Measurements from ENCODE around the gene CR2. TPM values are rescaled to one million over a fixed set of nuclear protein-coding genes. Genes with fewer than 3 reads are reported as not detected.
"Not testable (repeated sequence)": the region's sequence is repeated elsewhere in the genome, so short reads cannot be mapped to it uniquely, and the experiment has no call there.

Gene CR2
- polyA plus RNA-seq, 1 donor (not counting 4 experiments of a cell fraction or from before 2014, with no cell fraction given), result not detected

DNA sequence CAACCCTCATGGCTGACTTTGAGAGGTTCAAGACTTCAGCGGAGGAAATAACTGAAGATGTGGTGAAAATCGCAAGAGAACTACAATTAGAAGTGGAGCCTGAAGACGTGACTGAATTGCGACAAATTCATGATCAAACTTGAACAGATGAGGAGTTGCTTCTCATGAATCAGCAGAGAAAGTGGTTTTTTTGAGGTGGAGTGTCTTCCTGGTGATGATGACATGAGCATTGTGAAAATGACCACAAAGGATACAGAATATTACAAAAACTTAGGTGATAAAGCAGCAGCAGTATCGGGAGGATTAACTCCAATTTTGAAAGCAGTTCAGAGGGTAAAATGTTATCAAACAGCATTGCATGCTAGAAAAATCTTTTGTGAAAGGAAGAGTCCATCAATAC, 82.1 kb downstream of the CR2 start:
- DNase-seq (ENCODE audit: low read depth, low spot score); dilution Hi-C loops (cut with MboI; ENCODE audit: extremely low pct_ligation_motif_present, low sequenced_read_pairs); H4K20me1 ChIP-seq (ENCODE audit: control insufficient read depth, extremely low read depth, insufficient read depth, low read length); FAIRE-seq; H2AFZ ChIP-seq (ENCODE audit: control insufficient read depth, low read length); H3K36me3 ChIP-seq (ENCODE audit: control insufficient read depth in 2 of 2, extremely low read depth in 1 of 2, insufficient read depth in 2 of 2, low read length in 2 of 2); H3K79me2 ChIP-seq (ENCODE audit: control insufficient read depth, insufficient read depth, low read length); H3K4me1 ChIP-seq (ENCODE audit: control insufficient read depth, extremely low read depth, insufficient read depth, low read length); H3K4me2 ChIP-seq (ENCODE audit: control insufficient read depth, extremely low read depth, insufficient read depth, low read depth, low read length); H3K9ac ChIP-seq (ENCODE audit: control insufficient read depth, extremely low read depth, insufficient read depth, low read length); H3K9me1 ChIP-seq (ENCODE audit: control insufficient read depth, extremely low read depth, insufficient read depth, low read length); H3K27ac ChIP-seq (ENCODE audit: control insufficient read depth, insufficient read depth, low read length); H3K27me3 ChIP-seq (ENCODE audit: control insufficient read depth, extremely low read depth, insufficient read depth, low read length); H3K4me3 ChIP-seq (ENCODE audit: control insufficient read depth in 2 of 3, extremely low read depth in 1 of 3, insufficient read depth in 2 of 3, low read depth in 1 of 3, low read length in 3 of 3); H3K9me3 ChIP-seq (ENCODE audit: control insufficient read depth, low read depth, low read length): not testable (repeated sequence)

Other genes starting within 250 kb of the CR2 start
- 18.4 to 37.3 TPM (median 30.2 TPM) in 3 replicates for gene CD55, start 132.7 kb upstream of the CR2 start, polyA plus RNA-seq
- gene CR1, start 41.8 kb downstream of the CR2 start, polyA plus RNA-seq, result 0.01 to 0.12 TPM (median 0.09 TPM) in 3 replicates
- not detected in 3 replicates for gene CR1L, start 190.8 kb downstream of the CR2 start, polyA plus RNA-seq

All from keratinocyte (primary cell).